ENCODE data around the gene PTPRT. TPM values are rescaled to one million over a fixed set of nuclear protein-coding genes. Genes with fewer than 3 reads are reported as not detected.

The PTPRT gene
- total RNA-seq, 1 experiment from 2014 or later, result not detected

DNA sequence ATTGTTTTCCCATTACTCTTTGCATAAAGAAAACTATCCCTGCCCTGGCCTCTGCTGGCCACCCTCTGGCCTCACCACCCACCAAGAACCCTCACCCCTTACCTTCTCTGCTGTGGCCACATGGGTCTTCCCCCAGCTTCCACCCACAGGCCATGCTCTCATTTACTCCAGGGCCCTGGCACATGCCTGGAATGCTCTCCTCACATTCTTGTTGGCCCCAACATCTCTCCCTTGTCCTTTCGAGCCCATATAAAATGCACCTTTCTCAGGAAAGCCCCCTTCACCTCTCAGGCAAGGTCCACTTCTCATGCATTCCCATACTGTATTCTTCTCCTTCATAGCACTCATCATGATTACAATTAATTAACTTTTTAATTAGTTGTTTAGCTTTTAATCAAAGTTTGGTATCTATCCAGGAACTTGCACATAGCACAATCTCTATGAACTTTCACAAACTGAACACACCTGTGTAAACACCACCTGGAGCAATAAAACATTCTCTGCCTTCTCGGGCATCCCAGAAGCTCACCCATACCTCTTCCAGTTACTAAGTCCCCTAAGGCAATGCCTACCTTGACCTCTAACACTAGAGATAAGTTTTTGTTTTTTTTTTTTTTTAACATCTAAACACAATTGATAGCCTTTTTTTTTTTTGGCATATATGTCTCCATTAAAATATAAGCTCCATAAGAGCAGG, 617.2 kb downstream of the PTPRT start:
- no peaks in the 10 kb centered on the region for H3K36me3 ChIP-seq (ENCODE audit: control insufficient read depth, insufficient read depth, low read length)
- H3K27ac ChIP-seq (ENCODE audit: low read length), result no peak overlapping the region
- no peak for TF ChIP-seq SIN3A (IDR thresholded peaks at IDR 0.05; ENCODE audit: borderline replicate concordance, insufficient read depth, low read depth, low read length)
- TF ChIP-seq, protein P1, sequence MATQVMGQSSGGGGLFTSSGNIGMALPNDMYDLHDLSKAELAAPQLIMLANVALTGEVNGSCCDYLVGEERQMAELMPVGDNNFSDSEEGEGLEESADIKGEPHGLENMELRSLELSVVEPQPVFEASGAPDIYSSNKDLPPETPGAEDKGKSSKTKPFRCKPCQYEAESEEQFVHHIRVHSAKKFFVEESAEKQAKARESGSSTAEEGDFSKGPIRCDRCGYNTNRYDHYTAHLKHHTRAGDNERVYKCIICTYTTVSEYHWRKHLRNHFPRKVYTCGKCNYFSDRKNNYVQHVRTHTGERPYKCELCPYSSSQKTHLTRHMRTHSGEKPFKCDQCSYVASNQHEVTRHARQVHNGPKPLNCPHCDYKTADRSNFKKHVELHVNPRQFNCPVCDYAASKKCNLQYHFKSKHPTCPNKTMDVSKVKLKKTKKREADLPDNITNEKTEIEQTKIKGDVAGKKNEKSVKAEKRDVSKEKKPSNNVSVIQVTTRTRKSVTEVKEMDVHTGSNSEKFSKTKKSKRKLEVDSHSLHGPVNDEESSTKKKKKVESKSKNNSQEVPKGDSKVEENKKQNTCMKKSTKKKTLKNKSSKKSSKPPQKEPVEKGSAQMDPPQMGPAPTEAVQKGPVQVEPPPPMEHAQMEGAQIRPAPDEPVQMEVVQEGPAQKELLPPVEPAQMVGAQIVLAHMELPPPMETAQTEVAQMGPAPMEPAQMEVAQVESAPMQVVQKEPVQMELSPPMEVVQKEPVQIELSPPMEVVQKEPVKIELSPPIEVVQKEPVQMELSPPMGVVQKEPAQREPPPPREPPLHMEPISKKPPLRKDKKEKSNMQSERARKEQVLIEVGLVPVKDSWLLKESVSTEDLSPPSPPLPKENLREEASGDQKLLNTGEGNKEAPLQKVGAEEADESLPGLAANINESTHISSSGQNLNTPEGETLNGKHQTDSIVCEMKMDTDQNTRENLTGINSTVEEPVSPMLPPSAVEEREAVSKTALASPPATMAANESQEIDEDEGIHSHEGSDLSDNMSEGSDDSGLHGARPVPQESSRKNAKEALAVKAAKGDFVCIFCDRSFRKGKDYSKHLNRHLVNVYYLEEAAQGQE (IDR thresholded peaks at IDR 0.05; ENCODE audit: insufficient read depth in 1 of 2, low read depth in 2 of 2, low read length in 1 of 2), result no peak
- no peak for TF ChIP-seq POLR2AphosphoS5 (IDR thresholded peaks at IDR 0.05; ENCODE audit: low read depth, low read length)
- TF ChIP-seq, protein P2, sequence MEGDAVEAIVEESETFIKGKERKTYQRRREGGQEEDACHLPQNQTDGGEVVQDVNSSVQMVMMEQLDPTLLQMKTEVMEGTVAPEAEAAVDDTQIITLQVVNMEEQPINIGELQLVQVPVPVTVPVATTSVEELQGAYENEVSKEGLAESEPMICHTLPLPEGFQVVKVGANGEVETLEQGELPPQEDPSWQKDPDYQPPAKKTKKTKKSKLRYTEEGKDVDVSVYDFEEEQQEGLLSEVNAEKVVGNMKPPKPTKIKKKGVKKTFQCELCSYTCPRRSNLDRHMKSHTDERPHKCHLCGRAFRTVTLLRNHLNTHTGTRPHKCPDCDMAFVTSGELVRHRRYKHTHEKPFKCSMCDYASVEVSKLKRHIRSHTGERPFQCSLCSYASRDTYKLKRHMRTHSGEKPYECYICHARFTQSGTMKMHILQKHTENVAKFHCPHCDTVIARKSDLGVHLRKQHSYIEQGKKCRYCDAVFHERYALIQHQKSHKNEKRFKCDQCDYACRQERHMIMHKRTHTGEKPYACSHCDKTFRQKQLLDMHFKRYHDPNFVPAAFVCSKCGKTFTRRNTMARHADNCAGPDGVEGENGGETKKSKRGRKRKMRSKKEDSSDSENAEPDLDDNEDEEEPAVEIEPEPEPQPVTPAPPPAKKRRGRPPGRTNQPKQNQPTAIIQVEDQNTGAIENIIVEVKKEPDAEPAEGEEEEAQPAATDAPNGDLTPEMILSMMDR (IDR thresholded peaks at IDR 0.05), result no peak
- no peak for TF ChIP-seq TCF7L2 (IDR thresholded peaks at IDR 0.05; ENCODE audit: low read depth, low read length)
- no TSS peak for BruUV-seq (replicated peaks)
- DNase-seq (ENCODE audit: low read depth, low spot score) (no peak), ATAC-seq (no peak)
- ChIA-PET POLR2A (no interaction called here), CTCF (no interaction called here)
- H3K27me3 ChIP-seq (ENCODE audit: control insufficient read depth, insufficient read depth, low read length), result no peaks in the 10 kb centered on the region
- no peak overlapping the region for H3K4me3 ChIP-seq (ENCODE audit: low read depth in 2 of 2, low read length in 2 of 2)
- in situ Hi-C loops (cut with HindIII; ENCODE audit: low pct_unique_long_range_greater_than_20kb, low sequenced_read_pairs) (no loop called here), intact Hi-C loops (cut with micrococcal nuclease; ENCODE audit: unreplicated experiment) (no loop called here)
- no peaks in the 10 kb centered on the region for H3K9me3 ChIP-seq (ENCODE audit: control insufficient read depth, insufficient read depth, low read depth, low read length)
- no peaks in the 10 kb centered on the region for H3K4me1 ChIP-seq (ENCODE audit: control insufficient read depth, insufficient read depth, low read length)

DNA sequence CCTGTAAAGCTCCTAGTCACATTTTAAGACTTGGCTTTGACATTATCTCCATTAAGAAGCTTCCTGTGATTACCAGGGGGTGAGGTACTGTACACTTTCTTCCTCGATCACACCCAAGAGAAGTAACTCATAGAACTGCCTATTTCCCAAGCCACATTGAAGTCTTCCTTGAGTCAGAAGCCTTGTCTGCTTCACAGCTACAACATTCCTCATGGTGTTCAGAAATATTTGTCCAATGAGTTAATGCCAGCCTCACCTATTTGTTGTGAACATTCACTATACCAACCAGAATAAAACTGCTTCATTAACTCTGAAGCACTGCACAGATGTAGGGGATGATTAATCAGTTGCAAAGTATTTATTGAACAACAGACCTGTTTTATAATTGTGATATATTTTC, 622.3 kb downstream of the PTPRT start:
- BruUV-seq (replicated peaks), result no TSS peak

More for the DNA sequence above, 622.3 kb downstream of the PTPRT start:
- H3K4me3 ChIP-seq (ENCODE audit: low read depth in 2 of 2, low read length in 2 of 2), result no peak overlapping the region
- no peaks in the 10 kb centered on the region for H3K36me3 ChIP-seq (ENCODE audit: control insufficient read depth, insufficient read depth, low read length)
- in situ Hi-C loops (cut with HindIII; ENCODE audit: low pct_unique_long_range_greater_than_20kb, low sequenced_read_pairs) (no loop called here), intact Hi-C loops (cut with micrococcal nuclease; ENCODE audit: unreplicated experiment) (no loop called here)
- TF ChIP-seq, protein P2 (IDR thresholded peaks at IDR 0.05), result no peak
- TF ChIP-seq POLR2AphosphoS5 (IDR thresholded peaks at IDR 0.05; ENCODE audit: low read depth, low read length), result no peak
- TF ChIP-seq SIN3A (IDR thresholded peaks at IDR 0.05; ENCODE audit: borderline replicate concordance, insufficient read depth, low read depth, low read length), result no peak
- no peak for TF ChIP-seq TCF7L2 (IDR thresholded peaks at IDR 0.05; ENCODE audit: low read depth, low read length)
- TF ChIP-seq, protein P1 (IDR thresholded peaks at IDR 0.05; ENCODE audit: insufficient read depth in 1 of 2, low read depth in 2 of 2, low read length in 1 of 2), result no peak
- no peaks in the 10 kb centered on the region for H3K4me1 ChIP-seq (ENCODE audit: control insufficient read depth, insufficient read depth, low read length)
- no peaks in the 10 kb centered on the region for H3K27me3 ChIP-seq (ENCODE audit: control insufficient read depth, insufficient read depth, low read length)
- DNase-seq (ENCODE audit: low read depth, low spot score), result no peak
- ATAC-seq, result no peak
- CTCF ChIA-PET, result no interaction called here
- H3K27ac ChIP-seq (ENCODE audit: low read length), result no peak overlapping the region
- no peaks in the 10 kb centered on the region for H3K9me3 ChIP-seq (ENCODE audit: control insufficient read depth, insufficient read depth, low read depth, low read length)
- POLR2A ChIA-PET, result no interaction called here

Measured in Panc1 (cell line).